ENCODE measurements around the gene HYCC2.

DNA sequence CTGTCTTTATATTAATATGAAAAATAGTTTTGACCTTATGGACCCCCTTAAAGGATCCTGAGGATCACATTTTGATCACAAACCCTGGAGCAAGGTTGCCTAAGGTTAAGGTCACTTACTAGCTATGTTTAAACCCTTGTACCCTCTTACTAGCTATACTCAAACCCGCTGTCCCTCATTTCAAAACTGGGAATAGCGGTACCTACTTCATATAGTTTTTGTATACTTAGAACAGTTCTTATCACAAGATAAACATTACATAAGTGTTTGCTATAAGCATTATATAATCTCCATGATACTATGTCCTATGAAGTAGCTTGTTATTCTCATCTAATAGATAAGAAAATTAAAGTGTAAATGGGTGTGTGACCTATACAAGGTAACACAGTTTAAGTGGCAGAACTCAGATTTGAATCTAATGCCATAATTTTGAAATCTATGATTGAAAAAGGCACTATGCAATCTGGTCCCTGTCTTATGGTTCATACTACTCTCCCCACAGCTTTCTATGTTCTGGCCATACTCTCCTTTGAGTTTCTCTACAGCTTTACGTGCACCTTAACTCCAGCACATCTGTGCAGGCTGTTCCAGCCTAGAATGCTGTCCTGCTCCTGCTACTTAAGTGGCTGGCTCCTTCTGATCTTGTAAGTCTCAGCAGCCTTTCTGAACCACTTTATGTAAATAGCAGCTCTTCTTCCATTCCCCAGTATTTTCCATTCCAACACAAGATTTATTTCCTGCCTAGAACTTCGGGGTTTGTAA is 30.4 kb downstream of the HYCC2 start:
- no peak for TF ChIP-seq CTCF (IDR thresholded peaks at IDR 0.05)
- TF ChIP-seq EZH2 (IDR thresholded peaks at IDR 0.05; ENCODE audit: borderline replicate concordance, insufficient read depth, low read depth, low read length, poor library complexity, severe bottlenecking): no peak

Data from B cell (primary cell).